ENCODE results near the gene PDE10A.

GRCh38 chr6:165663377-165663735 is 315 bp upstream of the PDE10A start:
- TF ChIP-seq, protein P1, sequence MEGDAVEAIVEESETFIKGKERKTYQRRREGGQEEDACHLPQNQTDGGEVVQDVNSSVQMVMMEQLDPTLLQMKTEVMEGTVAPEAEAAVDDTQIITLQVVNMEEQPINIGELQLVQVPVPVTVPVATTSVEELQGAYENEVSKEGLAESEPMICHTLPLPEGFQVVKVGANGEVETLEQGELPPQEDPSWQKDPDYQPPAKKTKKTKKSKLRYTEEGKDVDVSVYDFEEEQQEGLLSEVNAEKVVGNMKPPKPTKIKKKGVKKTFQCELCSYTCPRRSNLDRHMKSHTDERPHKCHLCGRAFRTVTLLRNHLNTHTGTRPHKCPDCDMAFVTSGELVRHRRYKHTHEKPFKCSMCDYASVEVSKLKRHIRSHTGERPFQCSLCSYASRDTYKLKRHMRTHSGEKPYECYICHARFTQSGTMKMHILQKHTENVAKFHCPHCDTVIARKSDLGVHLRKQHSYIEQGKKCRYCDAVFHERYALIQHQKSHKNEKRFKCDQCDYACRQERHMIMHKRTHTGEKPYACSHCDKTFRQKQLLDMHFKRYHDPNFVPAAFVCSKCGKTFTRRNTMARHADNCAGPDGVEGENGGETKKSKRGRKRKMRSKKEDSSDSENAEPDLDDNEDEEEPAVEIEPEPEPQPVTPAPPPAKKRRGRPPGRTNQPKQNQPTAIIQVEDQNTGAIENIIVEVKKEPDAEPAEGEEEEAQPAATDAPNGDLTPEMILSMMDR (IDR thresholded peaks at IDR 0.05) = no peak
- no peak for TF ChIP-seq EP300 (IDR thresholded peaks at IDR 0.05)
- TF ChIP-seq POLR2A (IDR thresholded peaks at IDR 0.05) = peak; percentile 13

All from ovary (tissue), 3 donors.